Prostate gland (tissue), 2 donors: ENCODE measurements around the gene IRF9. TPM values are rescaled to one million over a fixed set of nuclear protein-coding genes. Genes with fewer than 3 reads are reported as not detected.

ENCODE experiments used
- DNase-seq: peaks from one replicate; pipeline ENCODE4 v3.0.0-alpha.2; 2019; ENCODE audit warnings: low spot score
- H3K27ac ChIP-seq, 2 donors: fragments of 200-600 bp; sonication (generic); 2 replicates each; pipeline ENCODE4 v1.5.1; 2017 to 2019
- H3K27me3 ChIP-seq: fragments of 200-600 bp; sonication (generic); replicated peaks from 2 replicates; pipeline ENCODE4 v1.5.1; 2019; ENCODE audit not compliant: insufficient read depth
- H3K36me3 ChIP-seq, 2 donors: fragments of 200-600 bp; sonication (generic); 1 replicate in 1 of 2; 2 replicates in 1 of 2; pipeline versions ENCODE4 v1.5.1 to v1.8.1; 2017 to 2019
- H3K4me1 ChIP-seq: fragments of 200-600 bp; sonication (generic); replicated peaks from 2 replicates; pipeline ENCODE4 v1.5.1; 2019
- H3K4me3 ChIP-seq, 2 donors: fragments of 200-600 bp; sonication (generic); 2 replicates each; pipeline ENCODE4 v1.5.1; 2017 to 2019
- H3K9me3 ChIP-seq: fragments of 200-600 bp; sonication (generic); 2 replicates; pipeline ENCODE4 v1.5.1; 2017
- CTCF ChIP-seq, 4 experiments: fragments of 200-600 bp in 2 of 4; fragments of 450-650 bp in 2 of 4; sonication (generic) in 2 of 4; IDR thresholded peaks; 1 replicate in 3 of 4; 2 replicates in 1 of 4; pipeline ENCODE4 v1.5.1; 2016 to 2019; ENCODE audit warnings: antibody characterized with exemption in 4 of 4, mild to moderate bottlenecking in 2 of 4, moderate library complexity in 2 of 4
- POLR2A ChIP-seq: fragments of 450-650 bp; IDR thresholded peaks from one replicate; pipeline ENCODE4 v1.6.1; 2016; ENCODE audit warnings: antibody characterized with exemption, mild to moderate bottlenecking
- POLR2AphosphoS5 ChIP-seq: sonication (generic); formaldehyde crosslinking; IDR thresholded peaks from one replicate; pipeline ENCODE4 v1.6.1; 2017; ENCODE audit warnings: antibody characterized with exemption
- WGBS: methylation state at CpG from one replicate; pipeline ENCODE4 v1.1.5; 2018; 5-methylcytosine and 5-hydroxymethylcytosine counted together
- intact Hi-C: fragments of 100-400 bp; cut with DNase I; formaldehyde crosslinking; loops from one replicate; pipeline ENCODE4 v1.14.2; 2022
- total RNA-seq, 2 donors: library from RNA; depleted of rRNA; stranded (reverse); fragments of >200 nt; gene quantifications; one replicate each; pipeline ENCODE4 v1.1.0, GENCODE V29; 2016

Gene IRF9
- total RNA-seq, 2 donors from 2014 or later, result 61.5 to 82.9 TPM

- Histone ChIP-seq H3K36me3 (peaks cover 3% of the 10 kb centered on the region in 2 donors), H3K27me3 (no peaks in the 10 kb centered on the region), H3K9me3 (no peaks in the 10 kb centered on the region), H3K4me1 (peaks cover 13% of the 10 kb centered on the region), H3K27ac (peak within 1 kb of the TSS; percentile 91 to 95), H3K4me3 (peak within 1 kb of the TSS; percentile 54 to 88)
- DNase-seq, result peak; percentile 100
- intact Hi-C loops, result loop anchor here (2.0 kb wide), 1 partner anchor 26 kb away; the partner anchor contains the start of genes DCAF11 and NRL
- TF ChIP-seq POLR2A (peak; percentile 94), CTCF (IDR thresholded peaks at IDR 0.05) (peak; percentile 33 to 95 (median 63)), POLR2AphosphoS5 (peak; percentile 98)
- WGBS, result under 1% methylated on average over 65 of the region's 65 CpGs
These were observed 19.8 kb upstream of the IRF9 start, which contains the start of gene EMC9 for GRCh38 chr14:24141097-24141880. Gene EMC9 (minus strand): TSS chr14:24141591. CDS start chr14:24141304, 287 bp downstream.

GRCh38 chr14:24143511-24143910, 17.6 kb upstream of the IRF9 start:
- no peak for DNase-seq
- intact Hi-C loops, result no loop called here
- TF ChIP-seq POLR2A (no peak), CTCF (IDR thresholded peaks at IDR 0.05) (no peak), POLR2AphosphoS5 (no peak)
- Histone ChIP-seq H3K36me3 (peaks cover 3% of the 10 kb centered on the region in 2 donors), H3K27ac (no peak overlapping the region), H3K4me3 (no peak overlapping the region), H3K9me3 (no peaks in the 10 kb centered on the region), H3K4me1 (peaks cover 15% of the 10 kb centered on the region), H3K27me3 (no peaks in the 10 kb centered on the region)
- WGBS, result 89% methylated on average over 2 of the region's 2 CpGs

GRCh38 chr14:24144451-24144850, 16.6 kb upstream of the IRF9 start:
- no peaks in the 10 kb centered on the region for H3K36me3 ChIP-seq
- H3K27me3 ChIP-seq, result no peaks in the 10 kb centered on the region
- H3K27ac ChIP-seq, result no peak overlapping the region
- WGBS, result 100% methylated on average over 1 of the region's 1 CpG
- no peak for DNase-seq
- TF ChIP-seq POLR2AphosphoS5 (no peak), POLR2A (no peak), CTCF (IDR thresholded peaks at IDR 0.05) (no peak)
- H3K9me3 ChIP-seq, result no peaks in the 10 kb centered on the region
- H3K4me3 ChIP-seq, result no peak overlapping the region
- H3K4me1 ChIP-seq, result peaks cover 13% of the 10 kb centered on the region
- intact Hi-C loops, result no loop called here

GRCh38 chr14:24145219-24145618, 15.8 kb upstream of the IRF9 start:
- intact Hi-C loops, result no loop called here
- no peak for DNase-seq
- Histone ChIP-seq H3K4me1 (peaks cover 11% of the 10 kb centered on the region), H3K27me3 (no peaks in the 10 kb centered on the region), H3K9me3 (no peaks in the 10 kb centered on the region), H3K27ac (peak overlapping the region in 1 of 2 donors; percentile 94), H3K36me3 (no peaks in the 10 kb centered on the region), H3K4me3 (no peak overlapping the region)
- TF ChIP-seq CTCF (IDR thresholded peaks at IDR 0.05), result no peak
- no peak for TF ChIP-seq POLR2AphosphoS5
- TF ChIP-seq POLR2A, result no peak
- 89% methylated on average over 2 of the region's 2 CpGs for WGBS
